Measurements from ENCODE around the gene ELOVL3.
A peak's percentile ranks its signal among the peaks of the same experiment; 100 is the strongest.

Gene ELOVL3

GRCh38 chr10:102261196-102261595 lies 35.1 kb downstream of the ELOVL3 start:
- no peak for DNase-seq

GRCh38 chr10:102261842-102262241 lies 35.7 kb downstream of the ELOVL3 start:
- no peak for DNase-seq

- DNase-seq, result no peak
Observed at GRCh38 chr10:102262744-102263370, 36.8 kb downstream of the ELOVL3 start.

- no peak for DNase-seq
Observed at GRCh38 chr10:102264371-102264770, 38.3 kb downstream of the ELOVL3 start.

GRCh38 chr10:102266670-102267069 lies 40.6 kb downstream of the ELOVL3 start:
- no peak for DNase-seq

- peak; percentile 68 for DNase-seq
Observed at GRCh38 chr10:102267748-102268147, 41.6 kb downstream of the ELOVL3 start.

GRCh38 chr10:102268375-102268888 lies 42.3 kb downstream of the ELOVL3 start:
- peak; percentile 34 for DNase-seq

- no peak for DNase-seq
Observed at GRCh38 chr10:102269017-102269416, 42.9 kb downstream of the ELOVL3 start.

GRCh38 chr10:102274062-102274461 lies 48.0 kb downstream of the ELOVL3 start:
- no peak for DNase-seq

- no peak for DNase-seq
Observed at GRCh38 chr10:102275343-102275742, 49.2 kb downstream of the ELOVL3 start.

- no peak for DNase-seq
Observed at GRCh38 chr10:102279104-102279503, 53.0 kb downstream of the ELOVL3 start.
